GM12891 (cell line): ENCODE data around the gene IFNLR1.

ENCODE experiments used
- SPI1 ChIP-seq: IDR thresholded peaks from 2 replicates; pipeline ENCODE4 v1.6.1; 2011; ENCODE audit warnings: low read depth, low read length, control low read depth
- TAF1 ChIP-seq: IDR thresholded peaks from 2 replicates; pipeline ENCODE4 v1.6.1; 2011; ENCODE audit warnings: low read depth, low read length, control low read depth

- TF ChIP-seq SPI1 (no peak), TAF1 (no peak)
These were observed 14.9 kb upstream of the IFNLR1 start for GRCh38 chr1:24201941-24202440.
